Right lung (tissue), 5 donors: ENCODE results near the gene SHISA6. TPM values are rescaled to one million over a fixed set of nuclear protein-coding genes. Genes with fewer than 3 reads are reported as not detected.
"Not testable (repeated sequence)": the region's sequence is repeated elsewhere in the genome, so short reads cannot be mapped to it uniquely, and the experiment has no call there.

ENCODE experiments used
- DNase-seq, 2 donors: peaks; one replicate each; pipeline ENCODE4 v3.0.0-alpha.2; 2013
- polyA plus RNA-seq, 5 donors: library from polyadenylated mRNA; unstranded; fragments of 120-200 nt; gene quantifications; one replicate each; pipeline versions ENCODE4 v1.2.1 to v1.2.3, GENCODE V29; 2013; ENCODE audit warnings: inconsistent platforms in 1 of 5, low replicate concordance in 1 of 5; ENCODE audit not compliant: insufficient read length in 5 of 5, insufficient read depth in 1 of 5

Gene SHISA6
- polyA plus RNA-seq, 5 donors = 0.07 to 0.56 (median 0.14) TPM

GRCh38 chr17:11264183-11264871 lies 23.3 kb downstream of the SHISA6 start:
- no peak for DNase-seq

- no peak for DNase-seq
Observed at GRCh38 chr17:11267999-11268575, 27.1 kb downstream of the SHISA6 start.

- no peak for DNase-seq
Observed at GRCh38 chr17:11269210-11269609, 28.2 kb downstream of the SHISA6 start.

- DNase-seq = no peak
Observed at GRCh38 chr17:11272191-11272590, 31.2 kb downstream of the SHISA6 start.

GRCh38 chr17:11273596-11273995 lies 32.6 kb downstream of the SHISA6 start:
- DNase-seq = no peak

- DNase-seq = no peak
Observed at GRCh38 chr17:11274106-11274505, 33.1 kb downstream of the SHISA6 start.

GRCh38 chr17:11276486-11276885 lies 35.5 kb downstream of the SHISA6 start:
- no peak for DNase-seq

GRCh38 chr17:11278186-11278991 lies 37.4 kb downstream of the SHISA6 start:
- no peak for DNase-seq

GRCh38 chr17:11278992-11279270 lies 37.9 kb downstream of the SHISA6 start:
- DNase-seq = no peak

GRCh38 chr17:11279776-11280344 lies 38.8 kb downstream of the SHISA6 start:
- DNase-seq = no peak

GRCh38 chr17:11282586-11282985 lies 41.6 kb downstream of the SHISA6 start:
- DNase-seq = no peak

- DNase-seq = no peak
Observed at GRCh38 chr17:11284811-11285210, 43.8 kb downstream of the SHISA6 start.

GRCh38 chr17:11285946-11286345 lies 44.9 kb downstream of the SHISA6 start:
- no peak for DNase-seq

- DNase-seq = no peak
Observed at GRCh38 chr17:11287791-11288190, 46.8 kb downstream of the SHISA6 start.

- DNase-seq = no peak
Observed at GRCh38 chr17:11290814-11291213, 49.8 kb downstream of the SHISA6 start.

GRCh38 chr17:11292491-11292890 lies 51.5 kb downstream of the SHISA6 start:
- no peak for DNase-seq

- no peak for DNase-seq
Observed at GRCh38 chr17:11293480-11293879, 52.5 kb downstream of the SHISA6 start.

- DNase-seq = no peak
Observed at GRCh38 chr17:11294826-11295225, 53.8 kb downstream of the SHISA6 start.

GRCh38 chr17:11296994-11297393 lies 56.0 kb downstream of the SHISA6 start:
- no peak for DNase-seq

GRCh38 chr17:11298401-11298800 lies 57.4 kb downstream of the SHISA6 start:
- no peak for DNase-seq

GRCh38 chr17:11300201-11300600 lies 59.2 kb downstream of the SHISA6 start:
- DNase-seq = no peak

- no peak for DNase-seq
Observed at GRCh38 chr17:11300738-11301137, 59.7 kb downstream of the SHISA6 start.

- DNase-seq = not testable (repeated sequence)
Observed at GRCh38 chr17:11301874-11302273, 60.9 kb downstream of the SHISA6 start.
